Measurements from ENCODE around the gene ARHGEF4. TPM values are rescaled to one million over a fixed set of nuclear protein-coding genes. Genes with fewer than 3 reads are reported as not detected.

ARHGEF4 gene
- total and polyA plus RNA-seq, 10 donors = 0.19 to 0.88 (median 0.46) TPM; not detected in 2

- Histone ChIP-seq H3K4me1 (peaks cover 6 to 45% (median 25%) of the 10 kb centered on the region in 6 donors), H3K36me3 (peaks cover 0 to 28% (median 7%) of the 10 kb centered on the region in 6 donors), H3K27me3 (replicated peaks in 1 of 7) (no peaks in the 10 kb centered on the region), H3K9me3 (no peaks in the 10 kb centered on the region), H3K4me3 (peak overlapping the region; percentile 65 to 86 (median 70)), H3K27ac (peak overlapping the region; percentile 92 to 99 (median 96))
- DNase-seq = peak; percentile 82
- 10 to 14% (median 11%) methylated on average over 27 to 37 of the region's 37 CpGs for WGBS, 5 donors
- intact Hi-C loops (cut with DNase I; ENCODE audit: low total_unique reads) = no loop called here
- TF ChIP-seq CTCF (IDR thresholded peaks at IDR 0.05 in 8 of 11, conservative IDR thresholded peaks at IDR 0.05 in 3 of 11) (no peak), POLR2A (IDR thresholded peaks at IDR 0.05) (no peak), POLR2AphosphoS5 (IDR thresholded peaks at IDR 0.05) (peak in 1 of 3 donors; percentile 60)
These were observed 257.2 kb downstream of the ARHGEF4 start for GRCh38 chr2:131093696-131094462.

DNA sequence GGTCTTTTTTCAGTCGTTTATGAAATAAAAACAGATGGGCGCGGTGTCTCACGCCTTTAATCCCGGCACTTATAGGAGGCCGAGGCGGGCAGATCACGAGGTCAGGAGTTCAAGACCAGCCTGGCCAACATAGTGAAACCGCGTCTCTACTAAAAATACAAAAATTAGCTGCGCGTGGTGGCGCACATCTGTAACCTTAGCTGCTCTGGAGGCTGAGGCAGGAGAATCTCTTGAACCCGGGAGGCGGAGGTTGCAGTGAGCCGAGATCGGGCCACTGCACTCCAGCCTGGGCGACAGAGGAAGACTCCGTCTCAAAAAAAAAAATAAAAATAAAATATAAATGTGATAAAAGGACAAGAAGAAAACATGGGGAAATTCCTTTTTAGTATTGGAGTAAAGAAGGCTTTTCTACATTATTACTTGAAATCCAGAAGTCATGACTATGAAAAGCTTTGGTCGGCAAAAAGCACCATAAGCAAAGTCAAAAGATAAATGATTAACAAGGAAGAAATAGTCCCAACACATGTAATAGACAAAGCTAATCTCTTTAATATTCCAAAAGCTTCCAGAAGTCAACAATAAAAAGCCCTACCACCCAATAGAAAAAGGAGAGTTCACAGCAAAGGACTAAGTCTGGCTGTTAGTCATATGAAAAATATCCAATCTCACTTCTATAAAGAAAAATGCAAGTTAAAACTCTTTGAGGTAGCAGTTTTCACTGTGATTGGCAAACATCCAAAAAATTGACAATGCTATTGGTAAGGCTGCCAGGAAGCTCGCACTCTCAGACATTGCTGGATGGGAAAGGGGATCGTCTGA lies 258.0 kb downstream of the ARHGEF4 start:
- Histone ChIP-seq H3K27ac (no peak overlapping the region), H3K4me3 (peak overlapping the region in 2 of 8 donors; percentile 65 to 77), H3K4me1 (peaks cover 6 to 37% (median 25%) of the 10 kb centered on the region in 6 donors), H3K9me3 (no peaks in the 10 kb centered on the region), H3K27me3 (replicated peaks in 1 of 7) (no peaks in the 10 kb centered on the region), H3K36me3 (peaks cover 0 to 20% (median 2%) of the 10 kb centered on the region in 6 donors)
- TF ChIP-seq POLR2A (IDR thresholded peaks at IDR 0.05) = no peak
- no peak for TF ChIP-seq CTCF (IDR thresholded peaks at IDR 0.05 in 8 of 11, conservative IDR thresholded peaks at IDR 0.05 in 3 of 11)
- TF ChIP-seq POLR2AphosphoS5 (IDR thresholded peaks at IDR 0.05) = no peak
- intact Hi-C loops (cut with DNase I; ENCODE audit: low total_unique reads) = no loop called here
- no peak for DNase-seq
- WGBS, 5 donors = 84 to 88% (median 86%) methylated on average over 22 of the region's 22 CpGs

Small RNA genes within 50 kb of the gene (small RNA-seq; reads per million reads assigned to genes)
- gene RF00423 = 0 reads per million in 4 donors

Other genes with a start within 250 kb of the ARHGEF4 start
- gene CFC1, start 237.3 kb upstream of the ARHGEF4 start, total RNA-seq = not detected
- under 1 TPM in 1 of 3 donors, not detected in 2; 0.11 TPM for gene CFC1, start 237.3 kb upstream of the ARHGEF4 start, polyA plus RNA-seq
- not detected for gene POTEJ, start 225.5 kb upstream of the ARHGEF4 start, total RNA-seq
- not detected for gene POTEJ, start 225.5 kb upstream of the ARHGEF4 start, polyA plus RNA-seq
- not detected for gene GPR148, start 107.8 kb upstream of the ARHGEF4 start, total RNA-seq
- not detected for gene GPR148, start 107.8 kb upstream of the ARHGEF4 start, polyA plus RNA-seq
- gene AMER3, start 81.4 kb upstream of the ARHGEF4 start, total RNA-seq = not detected
- not detected for gene AMER3, start 81.4 kb upstream of the ARHGEF4 start, polyA plus RNA-seq

Measured in spleen (tissue), 11 donors.